IMR-90 (cell line): ENCODE results near the gene NAE1.

Source experiments
- CTCF ChIP-seq: conservative IDR thresholded peaks from 2 replicates; pipeline ENCODE4 v1.5.1; 2012; ENCODE audit warnings: mild to moderate bottlenecking, low read depth, low read length, improper control_type of control experiment
- ELK1 ChIP-seq: fragments of 150-350 bp; IDR thresholded peaks from 2 replicates; pipeline ENCODE4 v1.6.1; 2016; ENCODE audit warnings: low read depth, mild to moderate bottlenecking, low read length, moderate library complexity, borderline replicate concordance
- FOS ChIP-seq: fragments of 150-350 bp; IDR thresholded peaks from 2 replicates; pipeline ENCODE4 v1.6.1; 2016; ENCODE audit warnings: low read depth, low read length
- MAZ ChIP-seq: IDR thresholded peaks from 2 replicates; pipeline ENCODE4 v1.6.1; 2012; ENCODE audit warnings: low read depth, mild to moderate bottlenecking, low read length, improper control_type of control experiment, moderate library complexity, borderline replicate concordance
- MXI1 ChIP-seq: IDR thresholded peaks from 2 replicates; pipeline ENCODE4 v1.6.1; 2012; ENCODE audit warnings: low read depth, mild to moderate bottlenecking, low read length, moderate library complexity, borderline replicate concordance
- POLR2A ChIP-seq: IDR thresholded peaks from 2 replicates; pipeline ENCODE4 v1.6.1; 2012; ENCODE audit warnings: mild to moderate bottlenecking, low read depth, low read length
- RAD21 ChIP-seq: IDR thresholded peaks from 2 replicates; pipeline ENCODE4 v1.6.1; 2012; ENCODE audit warnings: low read length, improper control_type of control experiment
- RCOR1 ChIP-seq: IDR thresholded peaks from 2 replicates; pipeline ENCODE4 v1.6.1; 2012; ENCODE audit warnings: mild to moderate bottlenecking, low read length, improper control_type of control experiment; ENCODE audit not compliant: insufficient replicate concordance
- RFX5 ChIP-seq: IDR thresholded peaks from 2 replicates; pipeline ENCODE4 v1.8.0; 2012; ENCODE audit warnings: low read depth, mild to moderate bottlenecking, low read length, moderate library complexity
- USF2 ChIP-seq: fragments of 150-350 bp; IDR thresholded peaks from 2 replicates; pipeline ENCODE4 v1.6.1; 2017; ENCODE audit warnings: mild to moderate bottlenecking, antibody characterized with exemption, low read length, low read depth

DNA sequence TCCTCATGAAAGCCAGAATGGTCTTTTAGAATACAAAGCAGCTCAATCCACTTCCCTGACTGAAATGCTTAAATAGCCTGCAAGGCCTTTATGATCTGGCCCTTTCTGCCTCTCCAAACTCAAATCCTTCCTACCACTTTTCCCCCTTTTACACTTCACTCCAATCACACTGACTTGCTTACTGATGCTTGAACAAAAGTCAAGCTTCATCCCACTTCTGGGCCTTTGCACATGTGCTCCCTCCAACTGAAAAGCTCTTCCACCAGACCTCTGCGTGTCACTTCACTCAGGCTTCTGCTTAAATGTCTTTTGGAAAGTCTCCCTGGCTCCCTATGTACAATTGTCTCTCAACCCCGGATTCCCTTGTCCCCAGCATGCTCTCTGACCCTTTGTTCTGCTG, 16.0 kb downstream of the NAE1 start:
- TF ChIP-seq CTCF (no peak), MXI1 (no peak), RAD21 (no peak), RCOR1 (no peak), POLR2A (no peak), RFX5 (no peak), ELK1 (no peak), USF2 (no peak), MAZ (no peak), FOS (no peak)
